HS-5 (cell line): ENCODE measurements around the gene KIF21B.

ENCODE experiments used
- DNase-seq: peaks from one replicate; pipeline ENCODE4 v3.0.0-alpha.2; 2012; ENCODE audit warnings: low read depth

The KIF21B gene

GRCh38 chr1:201020040-201020591, 3.4 kb downstream of the KIF21B start:
- DNase-seq, result no peak

DNA sequence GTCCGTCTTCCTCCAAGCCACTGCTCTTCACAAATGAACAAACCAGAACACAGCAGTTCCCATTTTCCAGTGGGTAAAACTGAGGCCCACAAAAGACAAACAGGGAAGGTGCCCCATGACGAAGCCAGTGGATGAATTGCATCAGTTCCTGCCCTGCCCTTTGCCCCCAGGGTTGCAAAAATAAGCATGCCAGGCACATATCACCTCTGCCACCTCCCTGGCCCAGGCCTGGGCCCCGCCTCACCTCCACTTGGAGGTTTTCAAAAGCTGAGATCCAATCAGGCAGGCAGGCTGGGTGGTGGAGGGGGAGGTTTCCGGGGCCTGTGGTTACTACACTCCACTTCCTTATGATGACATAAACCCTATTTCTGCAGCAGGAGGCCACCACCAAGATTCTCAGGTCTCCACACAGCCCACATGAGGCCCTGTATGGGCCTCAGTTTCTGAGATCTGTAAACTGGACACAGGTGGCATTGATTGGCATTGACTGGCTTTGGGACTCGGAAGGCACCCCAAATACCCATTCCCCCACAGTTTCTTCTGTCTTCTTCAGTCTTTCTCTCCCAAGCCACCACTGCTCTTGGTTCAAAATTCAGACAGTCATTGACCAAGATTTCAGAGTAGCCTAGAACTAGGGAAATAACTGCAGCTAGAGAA, 4.1 kb downstream of the KIF21B start:
- peak; percentile 23 for DNase-seq

- no peak for DNase-seq
Observed at GRCh38 chr1:201017828-201018163, 5.7 kb downstream of the KIF21B start.

GRCh38 chr1:201016943-201017827, 6.3 kb downstream of the KIF21B start:
- no peak for DNase-seq

DNA sequence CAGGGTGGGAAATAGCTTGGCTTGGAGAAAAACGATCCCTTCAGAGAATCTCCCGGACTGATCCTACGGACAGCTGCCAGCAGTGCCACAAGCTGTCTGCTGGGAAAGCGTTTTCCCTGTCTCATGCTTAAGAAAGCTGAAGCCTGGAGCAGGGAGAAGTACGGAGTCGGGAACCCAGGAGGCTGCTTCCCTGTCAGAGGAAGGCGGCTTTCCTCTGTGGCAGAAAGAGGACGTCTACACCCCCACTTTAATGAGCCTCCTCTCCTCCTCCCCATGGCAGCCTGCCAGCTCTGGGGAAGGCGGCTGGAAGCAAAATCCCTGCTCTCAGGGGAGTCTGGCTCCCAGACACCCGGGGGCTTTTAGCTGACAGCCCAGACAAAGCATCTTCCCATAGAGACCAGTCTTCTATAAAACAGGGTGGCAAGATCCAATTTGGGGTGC, 7.3 kb downstream of the KIF21B start:
- no peak for DNase-seq

DNA sequence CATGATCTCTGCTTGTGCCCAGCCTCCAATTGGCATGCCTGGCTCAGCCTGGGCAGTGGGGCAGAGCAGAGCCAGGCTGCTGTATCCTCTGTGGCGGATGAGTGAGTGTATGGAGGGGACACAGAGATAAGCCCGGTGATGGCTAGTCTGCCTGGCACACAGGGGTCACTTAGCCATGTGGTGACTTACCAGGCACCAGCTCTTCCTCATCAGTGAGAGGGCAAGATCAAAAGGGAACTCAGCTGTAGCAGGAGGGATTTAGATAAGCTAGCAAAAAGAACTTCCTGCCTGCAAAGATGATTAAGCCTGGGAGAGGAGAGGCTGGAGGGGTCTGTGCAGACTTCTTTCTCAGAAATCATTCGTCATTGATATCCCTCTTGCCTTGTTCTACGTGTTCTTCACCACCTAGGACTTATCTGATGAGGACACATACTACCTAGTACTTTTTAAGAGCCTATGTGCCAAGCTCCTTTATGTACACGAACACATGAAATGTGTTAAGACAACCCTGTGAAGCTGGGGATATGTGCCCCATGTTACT, 7.9 kb downstream of the KIF21B start:
- no peak for DNase-seq

DNA sequence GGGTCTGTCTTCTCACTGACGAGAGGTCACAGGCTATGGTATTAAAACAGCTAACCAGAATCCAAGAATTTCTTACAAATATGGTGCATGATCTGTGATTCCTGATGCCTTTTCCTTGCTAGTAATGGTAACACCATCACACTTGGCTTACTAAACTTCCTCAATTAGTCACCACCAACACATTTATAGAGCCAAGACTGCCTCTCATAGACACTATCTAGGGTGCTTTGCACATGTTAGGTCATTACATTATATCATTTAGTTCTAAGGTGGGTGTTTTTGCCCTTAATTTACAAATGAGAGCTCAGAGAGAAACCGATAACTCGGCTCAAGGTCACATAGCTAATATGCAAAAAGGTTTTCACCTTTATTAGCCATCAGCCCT, 8.7 kb downstream of the KIF21B start:
- no peak for DNase-seq

DNA sequence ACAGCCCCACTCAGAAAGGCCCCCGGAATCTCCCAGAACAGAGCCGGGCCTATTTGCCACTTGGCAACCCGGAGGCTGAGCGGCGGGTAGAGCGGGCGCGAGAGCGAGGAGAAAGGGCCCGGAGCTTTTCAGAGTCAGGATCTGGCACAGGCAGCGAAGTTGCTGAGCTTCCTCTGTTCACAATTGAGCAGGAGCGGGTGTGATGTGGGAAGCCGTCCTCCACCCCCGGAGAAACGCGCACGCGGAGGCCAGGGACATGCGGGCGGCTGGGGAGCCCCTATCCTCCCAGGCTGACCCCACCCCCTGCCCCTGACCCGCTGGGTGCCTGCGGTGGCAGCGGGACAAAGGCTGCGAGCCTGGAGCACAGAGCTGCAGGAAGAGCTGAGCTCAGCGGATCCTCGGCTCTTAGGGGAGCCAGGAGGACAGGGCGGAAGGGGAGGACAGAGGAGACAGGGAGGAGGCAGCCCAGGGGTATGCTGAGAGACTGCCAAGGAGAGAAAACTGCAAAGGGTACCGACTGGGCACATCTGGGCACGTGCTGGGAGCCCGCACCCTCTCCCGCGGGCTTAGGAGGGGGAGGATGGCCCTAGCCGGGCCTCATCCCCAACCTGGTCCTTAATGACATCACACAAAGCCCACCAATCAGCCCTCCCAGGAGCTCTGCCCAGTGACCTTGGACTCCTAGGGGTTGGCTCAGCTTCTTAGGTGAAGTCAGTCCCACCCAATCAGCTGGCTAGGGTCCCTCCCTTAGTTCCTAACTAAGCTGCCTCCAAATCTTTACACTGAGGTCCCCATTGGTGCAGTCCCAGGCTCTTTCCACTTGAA, 9.3 kb downstream of the KIF21B start:
- DNase-seq, result no peak

DNA sequence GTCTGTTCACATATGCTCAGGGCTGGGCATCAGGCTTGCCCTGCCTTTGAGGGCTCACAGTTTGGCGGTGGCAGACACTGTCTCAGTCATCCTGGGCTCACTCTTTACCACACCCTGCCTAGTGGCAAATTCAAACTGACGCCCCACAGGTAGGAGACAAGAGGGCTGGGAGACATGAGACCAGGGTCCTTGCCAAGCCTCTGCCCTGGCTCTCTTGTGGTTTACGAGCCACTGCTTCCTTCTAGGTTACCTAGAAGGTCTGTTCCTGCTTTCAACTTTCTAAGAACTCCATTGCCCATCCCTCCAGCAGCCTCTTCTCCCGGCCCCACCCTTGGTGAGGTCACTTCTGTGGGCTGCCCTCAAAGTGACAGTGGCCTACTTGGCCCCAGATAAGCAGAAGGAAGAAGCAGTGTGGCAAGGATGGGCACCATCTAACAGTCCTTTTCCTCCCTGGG, 10.5 kb downstream of the KIF21B start:
- DNase-seq, result no peak

- DNase-seq, result no peak
Observed at GRCh38 chr1:201011616-201012015, 11.9 kb downstream of the KIF21B start.

- no peak for DNase-seq
Observed at GRCh38 chr1:201009962-201010645, 13.4 kb downstream of the KIF21B start.

DNA sequence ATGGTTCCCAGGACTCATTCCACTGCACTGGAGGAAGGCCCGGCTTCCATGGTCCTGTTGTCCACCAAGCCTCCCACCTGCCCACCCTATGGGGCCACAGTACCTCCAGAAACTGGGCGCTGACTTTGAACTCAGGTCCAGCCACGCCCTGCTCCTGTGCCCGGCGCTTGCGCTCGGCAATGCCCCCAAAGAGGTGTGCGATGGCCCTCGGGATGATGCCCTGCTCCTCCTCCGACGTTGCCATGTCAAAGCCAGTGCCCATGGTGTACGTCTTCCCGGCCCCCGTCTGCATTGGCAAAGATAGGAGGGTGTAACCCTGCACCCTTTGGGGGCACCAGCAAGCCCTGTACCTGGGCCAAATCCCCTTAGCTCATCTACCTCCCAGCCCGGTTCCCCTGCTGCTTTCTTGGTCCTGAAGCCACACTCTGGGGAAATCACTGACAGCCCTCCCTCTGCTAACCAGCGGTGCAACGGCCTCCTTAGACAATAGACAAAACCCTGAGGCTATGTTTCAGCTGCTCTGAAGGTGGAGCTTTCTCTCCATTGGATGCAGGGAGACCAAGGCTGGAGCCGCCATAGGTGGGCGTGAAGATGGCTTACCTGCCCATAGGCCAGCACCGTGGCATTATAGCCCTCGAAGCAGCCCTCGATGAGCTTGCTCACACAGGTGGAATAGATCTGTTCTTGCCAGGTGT, 14.7 kb downstream of the KIF21B start:
- no peak for DNase-seq

- no peak for DNase-seq
Observed at GRCh38 chr1:201007481-201007880, 16.0 kb downstream of the KIF21B start.

DNA sequence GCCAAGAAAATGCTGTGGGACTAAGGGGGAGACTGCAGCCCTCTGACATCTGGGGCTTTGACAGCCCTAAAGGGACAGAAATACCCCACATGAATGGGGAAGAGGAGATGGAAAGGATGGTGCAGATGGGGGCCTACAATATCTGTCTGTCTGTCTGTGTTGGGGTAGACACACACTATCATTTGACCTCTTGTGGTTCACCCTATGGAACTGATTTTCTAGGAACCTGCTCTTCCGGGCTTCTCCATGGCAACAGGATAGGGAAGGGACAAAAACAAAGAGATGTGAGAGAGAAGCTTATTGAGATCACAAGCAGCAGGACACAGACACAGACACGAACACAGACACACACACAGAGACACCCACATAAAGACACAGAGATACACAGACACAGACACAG, 17.1 kb downstream of the KIF21B start:
- DNase-seq, result no peak

GRCh38 chr1:201004732-201005131, 18.8 kb downstream of the KIF21B start:
- DNase-seq, result no peak

DNA sequence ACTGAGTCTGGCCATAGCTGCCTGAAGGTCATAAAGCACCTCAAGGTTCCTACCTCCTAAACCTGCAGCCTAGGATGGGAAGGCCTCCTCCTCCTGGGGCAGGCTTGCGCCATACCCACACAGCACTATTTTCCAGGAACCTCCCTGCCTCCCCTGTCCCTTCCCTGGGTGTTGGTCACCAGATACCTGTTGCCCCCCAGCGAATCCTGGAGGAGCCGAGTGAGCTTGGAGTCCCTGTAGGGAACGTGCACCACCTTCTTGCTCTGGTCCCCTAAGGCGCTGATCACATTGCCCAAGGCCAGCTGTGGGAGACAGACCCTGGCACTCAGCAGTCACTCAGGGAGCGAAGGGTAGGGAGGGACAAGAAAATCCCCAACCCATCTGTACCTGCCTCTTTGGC, 19.4 kb downstream of the KIF21B start:
- no peak for DNase-seq

GRCh38 chr1:201002510-201002909, 21.0 kb downstream of the KIF21B start:
- DNase-seq, result no peak

DNA sequence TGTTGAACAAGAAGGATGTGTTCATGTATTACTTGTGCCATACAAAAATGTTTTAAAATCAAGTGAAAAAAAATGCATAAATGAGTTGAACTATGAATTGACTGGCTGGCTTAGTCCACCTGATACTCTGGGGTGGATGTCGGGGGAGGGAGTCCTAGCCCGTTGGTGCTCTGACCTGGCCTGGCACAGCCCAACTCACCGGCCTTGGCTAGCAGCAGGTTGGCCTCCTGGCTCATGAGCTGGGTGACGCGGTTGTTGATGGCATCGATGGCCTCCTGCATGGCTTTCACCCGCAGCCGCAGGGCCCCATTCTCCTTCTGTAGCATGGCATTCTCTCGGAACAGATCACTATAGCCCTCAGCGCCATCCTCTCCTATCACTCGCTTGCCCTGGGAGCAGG, 21.6 kb downstream of the KIF21B start:
- DNase-seq, result no peak

DNA sequence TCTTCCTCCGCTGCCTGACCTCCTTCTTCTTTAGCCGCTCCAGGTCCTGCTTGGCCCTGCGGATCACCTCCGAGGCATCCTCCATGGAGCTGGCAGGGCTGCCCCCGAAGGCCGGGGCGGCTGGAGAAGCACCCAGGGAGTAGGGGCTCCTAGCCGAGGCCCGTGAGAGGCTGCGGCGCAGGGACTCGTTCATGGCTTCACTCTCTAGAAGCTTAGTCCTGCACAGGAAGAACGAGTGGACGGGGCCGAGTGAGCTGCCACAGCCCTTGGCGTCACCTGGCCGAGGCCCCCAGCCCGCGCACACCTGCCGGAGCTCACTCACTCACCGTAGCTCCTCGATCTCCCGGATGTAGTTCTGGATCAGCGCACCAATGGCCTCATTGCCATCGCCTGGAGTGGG, 23.1 kb downstream of the KIF21B start:
- DNase-seq, result no peak

DNA sequence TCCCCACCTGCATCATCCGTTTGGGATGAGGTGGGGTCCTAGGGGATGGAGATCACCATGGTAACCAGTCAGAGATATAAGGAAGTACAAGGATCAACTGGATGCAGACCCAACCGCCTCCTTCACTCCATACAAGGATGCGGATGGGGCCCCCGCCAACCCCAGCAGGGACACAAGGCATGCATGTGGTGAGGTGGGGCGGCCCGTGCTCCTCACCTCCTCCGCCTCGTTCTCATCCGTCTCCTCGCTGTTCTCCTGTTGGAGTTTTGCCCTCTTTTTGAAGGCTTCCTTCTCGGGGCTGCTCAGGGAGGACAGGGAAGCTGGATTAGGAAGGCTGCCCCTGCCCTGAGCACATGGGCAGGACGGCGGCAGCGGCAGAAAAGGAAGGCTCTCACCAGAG, 23.8 kb downstream of the KIF21B start:
- no peak for DNase-seq

DNA sequence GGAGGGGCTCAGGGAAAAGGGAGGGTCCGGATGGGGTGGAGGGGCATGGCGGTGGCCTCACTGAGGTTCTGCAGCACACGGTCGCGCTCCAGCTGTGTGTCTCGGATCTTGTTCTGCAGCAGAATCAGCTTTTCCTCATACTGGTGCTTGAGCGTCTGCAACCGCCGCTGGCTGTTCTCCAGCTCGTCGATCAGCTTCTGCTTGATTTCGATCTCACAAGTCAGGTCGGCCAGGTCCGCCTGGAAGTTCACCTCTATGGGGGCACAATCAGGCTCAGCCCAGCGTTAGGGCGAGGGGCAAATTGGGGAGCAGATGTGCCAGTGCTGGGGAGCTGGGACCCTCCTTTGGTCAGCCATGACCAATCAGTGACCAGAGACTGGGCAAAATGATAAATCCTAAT, 25.2 kb downstream of the KIF21B start:
- no peak for DNase-seq
